Retinal pigment epithelial cell (primary cell): Measurements from ENCODE around the gene ELMO3.

ENCODE experiments used
- DNase-seq: peaks from one replicate; pipeline ENCODE4 v3.0.0-alpha.2; 2010; ENCODE audit warnings: low read depth
- H3K4me3 ChIP-seq: 2 replicates; pipeline ENCODE4 v1.5.1; 2011; ENCODE audit warnings: mild to moderate bottlenecking, low read length, control low read depth, moderate library complexity
- TF ChIP-seq, protein P1 (sequence below): conservative IDR thresholded peaks from 2 replicates; pipeline ENCODE4 v1.5.1; 2011; ENCODE audit warnings: low read depth, low read length, control low read depth, inconsistent platforms

The ELMO3 gene

DNA sequence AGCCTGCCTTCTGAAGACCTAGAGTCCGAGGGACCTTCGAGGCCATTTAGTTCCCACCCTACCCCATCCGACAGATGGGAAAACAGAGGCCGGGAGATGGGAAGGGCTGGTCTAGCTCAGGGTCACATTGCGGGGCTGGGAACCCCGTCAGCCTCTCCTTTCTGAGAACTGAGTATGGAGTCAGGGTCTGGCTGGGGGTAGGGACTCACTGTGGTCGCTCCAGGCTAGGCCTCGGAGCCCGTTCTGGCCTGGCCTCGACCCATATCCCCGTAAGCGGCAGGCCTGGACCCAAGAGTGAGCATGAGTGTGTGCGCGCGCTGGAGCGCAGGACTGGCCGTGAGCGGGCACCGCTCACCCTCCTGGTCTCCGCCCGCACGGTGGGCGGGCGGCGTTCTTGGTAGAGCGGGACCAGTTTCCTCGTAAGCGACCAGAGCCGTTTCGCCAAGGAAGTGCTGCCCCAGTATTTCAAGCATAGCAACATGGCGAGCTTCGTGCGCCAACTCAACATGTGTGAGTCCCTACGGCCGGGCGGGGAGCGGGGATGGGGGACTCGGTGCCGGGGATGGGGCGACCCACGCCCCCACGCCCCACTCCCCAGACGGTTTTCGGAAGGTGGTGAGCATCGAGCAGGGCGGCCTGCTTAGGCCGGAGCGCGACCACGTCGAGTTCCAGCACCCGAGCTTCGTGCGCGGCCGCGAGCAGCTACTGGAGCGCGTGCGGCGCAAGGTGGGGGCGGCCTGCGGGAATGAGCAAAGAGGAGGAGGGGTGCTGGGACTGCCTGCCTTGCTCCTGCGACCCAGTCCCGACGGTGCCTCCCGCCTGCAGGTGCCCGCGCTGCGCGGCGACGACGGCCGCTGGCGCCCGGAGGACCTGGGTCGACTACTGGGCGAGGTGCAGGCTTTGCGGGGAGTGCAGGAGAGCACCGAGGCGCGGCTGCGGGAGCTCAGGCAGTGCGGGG lies 33.5 kb upstream of the ELMO3 start:
- no peak overlapping the region for H3K4me3 ChIP-seq
- no peak for DNase-seq
- TF ChIP-seq, protein P1, sequence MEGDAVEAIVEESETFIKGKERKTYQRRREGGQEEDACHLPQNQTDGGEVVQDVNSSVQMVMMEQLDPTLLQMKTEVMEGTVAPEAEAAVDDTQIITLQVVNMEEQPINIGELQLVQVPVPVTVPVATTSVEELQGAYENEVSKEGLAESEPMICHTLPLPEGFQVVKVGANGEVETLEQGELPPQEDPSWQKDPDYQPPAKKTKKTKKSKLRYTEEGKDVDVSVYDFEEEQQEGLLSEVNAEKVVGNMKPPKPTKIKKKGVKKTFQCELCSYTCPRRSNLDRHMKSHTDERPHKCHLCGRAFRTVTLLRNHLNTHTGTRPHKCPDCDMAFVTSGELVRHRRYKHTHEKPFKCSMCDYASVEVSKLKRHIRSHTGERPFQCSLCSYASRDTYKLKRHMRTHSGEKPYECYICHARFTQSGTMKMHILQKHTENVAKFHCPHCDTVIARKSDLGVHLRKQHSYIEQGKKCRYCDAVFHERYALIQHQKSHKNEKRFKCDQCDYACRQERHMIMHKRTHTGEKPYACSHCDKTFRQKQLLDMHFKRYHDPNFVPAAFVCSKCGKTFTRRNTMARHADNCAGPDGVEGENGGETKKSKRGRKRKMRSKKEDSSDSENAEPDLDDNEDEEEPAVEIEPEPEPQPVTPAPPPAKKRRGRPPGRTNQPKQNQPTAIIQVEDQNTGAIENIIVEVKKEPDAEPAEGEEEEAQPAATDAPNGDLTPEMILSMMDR = no peak

DNA sequence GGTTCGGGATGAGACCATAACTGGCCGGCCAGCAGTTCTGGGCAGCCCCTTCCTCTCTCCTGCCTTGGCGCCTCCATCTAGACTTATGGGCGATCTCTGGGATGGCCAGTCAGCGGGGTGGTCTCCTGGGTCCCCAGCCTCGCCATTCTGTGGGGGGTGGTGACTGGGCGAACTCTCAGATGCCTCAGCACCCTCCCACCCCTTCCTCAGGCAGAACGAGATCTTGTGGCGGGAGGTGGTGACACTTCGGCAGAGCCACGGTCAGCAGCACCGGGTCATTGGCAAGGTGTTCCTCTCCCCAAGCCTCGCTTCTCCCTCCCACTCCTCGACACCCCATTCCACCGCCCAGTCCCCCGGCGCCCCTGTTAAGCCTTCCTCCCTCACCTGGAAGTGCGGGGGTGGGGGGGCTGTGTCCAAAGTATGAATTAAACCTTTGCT lies 32.8 kb upstream of the ELMO3 start:
- TF ChIP-seq, protein P1 = no peak
- H3K4me3 ChIP-seq = no peak overlapping the region
- DNase-seq = no peak

DNA sequence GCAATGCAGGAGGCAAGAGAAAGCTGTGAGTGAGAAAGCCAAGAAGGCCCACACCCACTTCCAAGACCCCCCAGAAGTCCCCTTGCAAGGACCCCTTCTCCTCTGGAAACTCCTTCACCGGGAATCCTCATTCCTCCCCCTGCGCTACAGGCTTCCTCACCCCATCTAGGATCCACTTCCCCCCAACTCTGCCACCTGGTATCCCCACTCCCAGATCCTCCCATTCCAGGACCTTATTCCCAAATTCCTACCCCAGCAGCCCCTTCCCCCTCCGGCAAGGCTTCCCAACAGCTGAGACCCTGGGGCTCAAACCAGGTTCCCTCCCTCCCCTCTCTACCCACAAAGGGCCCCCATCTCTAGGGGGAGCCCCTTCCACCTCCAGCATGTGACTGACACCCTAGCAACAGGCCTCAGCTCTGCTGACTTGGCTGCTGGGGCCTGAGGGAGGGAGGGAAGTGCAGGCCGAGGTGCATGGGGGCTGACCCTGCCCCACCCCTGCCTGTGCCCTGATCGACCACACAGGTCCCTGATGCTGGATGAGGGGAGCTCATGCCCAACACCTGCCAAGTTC lies 32.2 kb upstream of the ELMO3 start:
- no peak for DNase-seq
- H3K4me3 ChIP-seq = no peak overlapping the region
- TF ChIP-seq, protein P1 = no peak

DNA sequence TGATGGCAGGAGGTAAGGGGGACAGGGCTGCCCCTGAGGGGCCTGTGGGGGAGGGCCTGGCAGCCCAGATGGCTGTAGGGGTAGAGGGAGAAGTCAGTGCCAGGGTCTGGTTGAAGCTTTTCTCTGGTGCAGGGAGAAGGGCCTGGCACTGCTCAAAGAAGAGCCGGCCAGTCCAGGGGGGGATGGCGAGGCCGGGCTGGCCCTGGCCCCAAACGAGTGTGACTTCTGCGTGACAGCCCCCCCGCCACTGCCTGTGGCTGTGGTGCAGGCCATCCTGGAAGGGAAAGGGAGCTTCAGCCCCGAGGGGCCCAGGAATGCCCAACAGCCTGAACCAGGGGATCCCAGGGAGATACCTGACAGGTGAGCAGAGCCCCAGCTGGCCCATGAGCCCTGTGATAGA lies 31.3 kb upstream of the ELMO3 start:
- no peak for DNase-seq
- H3K4me3 ChIP-seq = no peak overlapping the region
- TF ChIP-seq, protein P1 = no peak

DNA sequence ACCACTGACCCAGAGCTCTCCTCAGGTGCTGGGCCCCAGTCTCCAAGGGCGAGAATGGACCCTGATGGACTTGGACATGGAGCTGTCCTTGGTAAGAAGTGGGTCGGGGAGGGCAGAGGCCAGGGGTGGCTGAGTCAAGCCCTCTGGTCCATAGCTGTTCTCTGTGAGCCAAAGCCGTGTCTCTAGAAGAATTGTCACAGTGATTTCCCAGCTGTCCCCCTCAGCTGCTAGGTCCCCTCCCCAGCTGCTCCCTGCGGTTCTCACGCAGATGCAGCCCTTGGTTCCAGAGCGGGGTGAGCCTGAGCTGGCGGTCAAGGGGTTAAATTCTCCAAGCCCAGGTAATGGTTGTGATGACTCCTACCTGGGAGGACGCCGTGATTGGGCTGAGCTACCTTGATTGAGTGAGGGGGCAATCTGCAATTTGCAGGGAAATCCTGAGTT lies 29.9 kb upstream of the ELMO3 start:
- DNase-seq = no peak
- H3K4me3 ChIP-seq = no peak overlapping the region
- TF ChIP-seq, protein P1 = no peak

DNA sequence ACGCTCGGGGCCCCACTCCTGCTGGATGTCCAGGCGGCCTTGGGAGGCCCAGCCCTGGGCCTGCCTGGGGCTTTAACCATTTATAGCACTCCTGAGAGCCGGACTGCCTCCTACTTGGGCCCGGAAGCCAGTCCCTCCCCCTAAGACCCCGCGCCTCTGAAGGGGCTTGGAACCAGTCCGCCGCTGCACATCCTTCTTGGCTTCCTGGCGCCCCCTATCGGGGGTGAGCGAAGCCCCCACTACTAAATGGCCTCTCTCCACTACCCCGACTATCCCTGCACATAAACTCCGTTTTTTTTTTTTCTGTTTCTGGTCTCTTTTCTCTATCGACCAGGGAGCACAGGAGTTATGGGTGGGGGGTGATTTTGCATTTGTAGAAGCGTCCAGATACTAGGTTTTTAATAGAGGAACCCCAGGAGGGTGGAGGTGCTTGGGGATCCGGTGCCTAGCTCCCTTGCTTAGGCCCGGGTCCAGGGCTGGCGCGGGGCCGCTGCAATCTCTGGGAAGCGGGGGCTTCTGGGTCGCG lies 29.2 kb upstream of the ELMO3 start:
- TF ChIP-seq, protein P1 = peak; percentile 81
- no peak for DNase-seq
- H3K4me3 ChIP-seq = peak overlapping the region; percentile 52
